Measurements from ENCODE around the gene SSR4. TPM values are rescaled to one million over a fixed set of nuclear protein-coding genes. Genes with fewer than 3 reads are reported as not detected.

The SSR4 gene
- total and polyA plus RNA-seq, 2 of the 8 experiments (the other 6 are each of a cell fraction or from before 2014, with no cell fraction given) = 168 to 642 TPM

- TF ChIP-seq CHD1 (IDR thresholded peaks at IDR 0.05; ENCODE audit: low read depth, low read length) = no peak
Observed at GRCh38 chrX:153780678-153781427, 13.6 kb upstream of the SSR4 start, which contains the start of gene SRPK3 (continued).

All from H1 (cell line).